EH (cell line): ENCODE results near the gene GRM7.

ENCODE experiments used
- DNase-seq: peaks from one replicate; pipeline ENCODE4 v3.0.0-alpha.2; 2015; ENCODE audit warnings: low read depth

The GRM7 gene

DNA sequence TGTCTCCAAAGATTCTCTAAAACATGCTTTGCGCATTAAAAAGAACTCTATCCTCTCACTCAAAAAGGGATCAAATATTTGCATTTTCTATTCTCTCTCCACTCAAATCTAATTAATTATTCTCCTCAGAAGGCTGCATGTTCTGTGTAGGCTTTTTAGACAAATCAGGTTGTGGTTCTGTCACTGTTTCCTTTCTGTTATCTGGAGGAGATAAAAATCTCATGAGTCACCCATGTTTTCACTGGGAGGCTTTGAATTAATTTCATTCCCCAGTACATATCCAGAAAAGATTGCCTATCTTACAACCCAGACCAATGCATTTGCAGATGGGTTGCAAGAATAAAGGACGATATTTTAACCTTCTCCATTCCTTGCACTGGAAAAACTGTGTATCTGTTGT lies 446.5 kb downstream of the GRM7 start:
- DNase-seq = no peak

DNA sequence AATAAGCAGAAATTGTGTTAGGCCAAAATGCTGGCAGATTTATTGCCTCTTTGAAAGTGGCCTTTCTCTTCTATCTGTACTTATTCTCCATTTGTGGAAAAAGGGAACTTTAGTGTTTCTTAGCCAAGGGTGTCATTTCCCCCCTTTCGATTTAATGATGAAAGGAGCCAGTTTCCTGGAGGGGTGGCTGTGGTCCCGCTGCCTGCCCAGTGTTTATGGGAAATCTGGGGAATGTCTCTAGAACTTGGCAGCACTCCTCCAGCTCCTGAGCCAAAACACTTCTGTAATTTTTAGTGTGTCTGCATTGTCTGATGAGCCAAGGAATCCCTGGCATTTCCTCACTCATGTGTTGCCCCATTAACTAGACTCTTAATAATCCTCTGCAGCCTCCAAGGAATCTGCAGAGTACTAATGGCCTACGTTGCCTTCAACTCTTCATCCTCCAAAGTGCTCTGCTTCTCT lies 448.8 kb downstream of the GRM7 start:
- peak; percentile 2 for DNase-seq

DNA sequence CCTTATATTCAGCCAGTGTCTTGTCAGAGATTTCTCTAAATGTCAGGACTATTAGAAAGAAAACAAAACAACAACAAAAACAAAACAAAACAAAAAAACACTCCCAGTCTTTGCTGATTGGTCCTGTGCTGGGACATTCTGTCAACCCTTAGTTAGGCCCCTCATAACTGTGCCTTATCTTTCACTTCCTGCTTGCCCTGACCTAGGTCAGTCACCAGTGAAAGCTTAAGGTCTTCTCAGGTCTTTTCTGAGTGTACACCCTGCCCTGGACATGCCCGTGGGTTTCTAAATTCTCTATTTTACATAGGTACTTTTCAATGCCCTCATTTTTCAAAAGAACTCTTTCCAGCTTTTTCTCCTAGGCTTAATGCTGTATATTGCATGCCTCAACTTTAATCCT lies 454.1 kb downstream of the GRM7 start:
- DNase-seq = no peak

DNA sequence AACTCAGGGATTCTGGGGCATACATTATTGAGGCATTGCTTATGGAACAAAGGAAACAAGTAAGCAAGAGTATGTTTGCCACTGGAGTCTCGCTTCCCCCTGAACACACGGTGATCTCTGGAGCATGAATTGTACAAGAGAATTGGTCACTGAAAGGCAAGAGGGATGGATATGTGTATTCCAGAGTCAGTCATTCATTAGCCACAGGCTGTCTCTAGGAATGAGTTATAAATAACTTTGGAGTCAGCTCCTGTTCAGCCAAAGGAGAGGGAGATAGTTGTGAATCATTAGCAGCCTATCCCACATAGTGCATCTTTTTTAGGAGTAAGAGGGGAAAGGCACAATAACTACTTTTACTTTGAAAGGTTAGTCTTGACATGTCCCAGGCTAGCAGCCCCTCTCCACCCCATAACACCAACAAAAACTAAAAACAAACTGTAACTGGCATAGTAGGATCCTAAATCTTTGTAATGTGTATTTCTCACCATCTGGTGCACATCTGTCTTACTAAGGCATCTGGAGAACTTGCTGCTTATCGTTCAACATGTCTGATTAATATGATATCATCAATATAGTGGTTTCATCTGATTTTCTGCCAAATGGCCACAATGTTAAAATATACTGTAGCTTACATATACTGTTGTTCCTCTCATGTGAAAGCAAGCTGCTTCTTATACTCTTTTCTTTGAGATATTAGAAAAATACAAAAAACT lies 462.2 kb downstream of the GRM7 start:
- DNase-seq = no peak

DNA sequence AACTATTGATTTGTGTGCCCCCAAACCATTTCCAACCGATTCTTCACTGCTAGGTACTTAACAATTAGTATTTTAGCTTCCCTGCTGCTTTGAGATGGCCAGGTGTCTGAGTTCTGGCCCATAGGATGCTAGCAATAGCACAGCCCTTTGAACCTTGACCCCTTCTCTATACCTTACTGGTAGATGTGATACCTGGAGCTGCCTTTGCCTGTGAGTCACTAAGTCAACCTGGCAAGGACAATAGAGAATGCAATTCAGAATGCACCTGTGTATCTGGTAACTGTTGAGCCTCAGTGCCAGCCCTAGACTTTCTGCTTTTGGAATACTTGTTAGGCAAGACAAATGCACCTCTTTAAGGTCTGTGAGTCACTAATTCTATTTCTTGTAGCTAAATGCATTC lies 467.4 kb downstream of the GRM7 start:
- DNase-seq = no peak

DNA sequence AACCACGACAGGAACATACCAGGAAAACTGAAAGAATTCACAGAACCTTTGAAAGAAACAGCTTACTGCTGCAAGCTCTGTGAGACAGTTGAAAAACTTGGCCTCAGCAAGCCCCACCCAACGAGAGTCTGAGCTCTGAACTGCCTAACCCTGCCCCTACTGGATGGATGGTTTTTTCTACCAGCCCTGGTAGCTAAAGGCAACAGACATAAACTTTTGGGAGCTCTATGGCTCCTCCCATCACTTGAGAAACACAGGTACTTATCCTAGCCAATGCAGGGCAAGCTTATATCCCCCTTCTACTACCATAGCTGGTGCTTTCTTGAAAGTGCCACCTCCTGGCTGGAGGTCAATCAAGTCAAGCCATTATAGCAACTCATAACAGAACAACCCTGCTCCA lies 471.8 kb downstream of the GRM7 start:
- no peak for DNase-seq

DNA sequence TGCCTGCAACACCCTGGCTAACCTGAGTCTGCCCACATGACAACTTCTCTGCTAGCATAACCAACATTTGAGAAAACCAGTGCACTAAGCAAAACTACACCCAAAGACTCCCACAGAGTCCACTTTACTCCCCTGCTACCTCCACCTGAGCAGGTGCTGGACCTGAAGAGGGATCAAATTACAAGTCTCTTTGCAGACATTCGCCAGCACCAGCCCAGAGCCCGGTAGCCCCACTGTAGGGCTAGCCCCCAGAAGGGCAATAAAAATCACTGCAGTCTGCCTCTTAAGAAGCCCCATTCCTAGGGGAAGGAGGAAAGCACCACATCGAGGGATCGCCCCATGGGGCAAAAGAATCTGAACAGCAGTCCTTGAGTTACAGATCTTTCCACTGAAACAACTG lies 472.2 kb downstream of the GRM7 start:
- DNase-seq = no peak

DNA sequence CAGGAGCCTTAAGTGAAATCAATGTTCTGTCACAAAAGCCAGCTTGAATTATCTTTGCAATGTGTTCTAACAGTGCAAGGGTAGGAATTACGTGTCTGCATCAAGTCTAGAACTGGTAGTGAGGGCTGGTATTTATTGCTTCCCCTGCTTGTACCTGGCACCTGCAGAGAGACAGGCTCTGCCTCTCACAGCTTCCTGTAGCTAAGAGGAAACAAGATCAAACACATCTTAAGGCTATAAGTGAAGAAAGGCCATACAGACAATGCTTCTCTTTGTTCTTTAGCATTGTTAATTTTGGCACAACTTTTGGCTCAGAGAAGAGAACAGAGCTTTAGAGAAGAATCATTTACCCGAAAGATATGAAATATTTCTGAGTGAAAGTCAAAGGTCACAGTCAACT lies 479.9 kb downstream of the GRM7 start:
- no peak for DNase-seq

DNA sequence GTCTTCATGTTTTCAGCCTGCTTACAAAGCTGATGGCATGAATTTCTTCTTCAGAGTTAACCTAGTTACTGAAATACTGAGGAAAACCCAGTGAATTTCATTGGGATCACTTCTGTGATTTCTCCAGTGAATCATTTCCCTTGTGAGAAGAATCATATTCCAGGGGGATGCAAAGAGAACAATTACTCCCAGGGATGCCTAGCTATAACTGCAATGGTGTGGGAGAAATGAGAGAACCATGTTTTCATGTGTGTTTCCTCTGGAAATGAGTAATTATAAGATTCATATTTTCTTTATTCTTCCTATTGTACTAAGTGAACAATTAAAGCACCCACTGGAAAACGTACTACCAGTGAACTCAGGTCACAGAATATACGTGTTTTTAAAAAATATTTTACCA lies 485.4 kb downstream of the GRM7 start:
- no peak for DNase-seq

DNA sequence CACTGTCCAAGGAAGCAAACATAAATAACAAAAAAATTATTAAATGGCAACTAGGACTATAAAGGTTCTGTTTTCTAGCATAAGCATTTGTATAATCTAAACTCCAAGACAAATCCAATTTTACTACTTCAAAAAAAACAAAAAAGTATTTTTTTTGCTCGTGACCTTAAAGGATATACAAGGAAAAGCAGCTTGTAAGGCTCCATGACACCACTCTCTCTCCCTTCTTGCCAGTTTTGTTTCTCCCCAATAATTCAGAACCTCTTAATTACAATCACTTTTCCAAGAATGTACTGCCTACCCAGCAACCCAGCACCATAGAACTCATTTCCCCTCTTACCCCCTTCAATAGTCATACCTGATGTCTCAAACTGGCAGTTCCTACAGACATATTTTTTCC lies 496.2 kb downstream of the GRM7 start:
- DNase-seq = no peak

DNA sequence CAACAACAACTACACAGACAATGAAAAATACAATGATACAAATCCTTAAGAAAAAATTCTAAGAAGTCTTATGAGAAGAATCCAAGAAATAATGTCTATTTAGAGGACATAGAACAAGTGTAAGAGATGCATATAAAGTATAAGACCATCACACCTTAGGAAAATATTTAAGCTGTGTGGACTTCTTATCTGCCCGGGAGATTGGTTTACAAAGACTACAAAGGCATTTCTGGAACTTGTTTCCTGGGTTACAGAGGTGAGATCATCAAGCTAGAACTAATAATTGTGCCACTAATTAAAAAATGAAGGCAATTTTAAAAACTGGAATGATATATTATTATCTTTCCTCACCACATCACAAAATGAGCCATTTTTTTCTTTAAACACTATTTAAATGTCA lies 507.1 kb downstream of the GRM7 start:
- DNase-seq = no peak

DNA sequence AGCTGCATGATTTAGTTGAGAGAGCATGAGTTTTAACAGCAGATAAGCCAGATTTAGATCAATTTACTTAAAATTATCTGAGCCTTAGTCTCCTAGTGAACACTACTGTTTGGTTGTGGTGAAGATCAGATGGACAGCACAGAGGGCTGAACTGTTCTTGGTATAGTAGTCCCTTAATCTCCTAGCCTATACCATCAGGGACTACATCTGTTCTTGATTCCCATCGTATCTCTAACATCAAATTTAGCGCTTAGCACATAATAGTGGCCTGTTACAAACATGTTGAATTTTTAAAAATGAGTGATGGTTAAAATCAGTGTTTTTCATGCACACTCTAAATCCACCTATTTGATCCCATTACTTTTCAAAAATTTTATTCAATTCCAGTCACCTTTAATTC lies 507.7 kb downstream of the GRM7 start:
- no peak for DNase-seq

DNA sequence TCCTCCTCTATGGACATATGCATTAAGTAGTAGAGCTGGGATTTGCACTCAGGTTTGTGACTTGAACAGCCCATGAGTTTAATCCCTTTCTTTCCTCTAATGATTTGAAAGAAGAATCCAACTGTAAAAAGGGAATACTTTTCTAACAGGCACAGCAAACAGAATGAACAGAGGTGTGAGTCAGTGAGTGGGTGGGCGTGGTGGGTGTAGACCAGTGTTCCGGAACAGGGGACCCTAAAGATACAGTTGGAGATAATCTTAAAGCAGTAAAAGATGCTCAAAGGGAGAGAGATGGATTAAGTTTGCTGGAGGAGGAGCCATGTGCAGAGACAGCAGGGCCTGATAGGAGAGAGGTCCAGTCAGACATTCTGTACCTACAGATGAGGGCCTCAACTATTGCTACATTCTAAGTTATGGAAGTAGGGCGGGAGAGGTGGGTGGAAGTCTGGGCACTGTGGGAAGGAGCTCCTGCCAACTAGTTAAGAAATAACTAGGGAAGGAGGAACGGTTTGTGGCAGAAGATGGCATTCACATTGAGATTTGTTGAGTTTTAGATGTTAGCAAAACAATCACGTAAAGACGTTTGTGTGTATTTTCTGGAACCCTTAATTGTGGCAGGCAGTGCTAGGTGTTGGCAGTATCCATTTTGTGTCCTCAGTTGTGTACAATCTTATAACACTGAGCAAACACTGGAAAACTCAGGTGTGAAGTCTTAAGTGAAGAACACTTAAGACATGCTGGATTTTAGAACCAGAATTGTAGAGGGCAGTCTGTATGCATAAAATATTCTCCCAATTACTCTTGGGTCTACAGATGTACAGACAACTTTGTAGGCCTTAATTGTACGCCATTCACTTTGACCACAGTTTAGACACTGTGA lies 511.0 kb downstream of the GRM7 start:
- no peak for DNase-seq

DNA sequence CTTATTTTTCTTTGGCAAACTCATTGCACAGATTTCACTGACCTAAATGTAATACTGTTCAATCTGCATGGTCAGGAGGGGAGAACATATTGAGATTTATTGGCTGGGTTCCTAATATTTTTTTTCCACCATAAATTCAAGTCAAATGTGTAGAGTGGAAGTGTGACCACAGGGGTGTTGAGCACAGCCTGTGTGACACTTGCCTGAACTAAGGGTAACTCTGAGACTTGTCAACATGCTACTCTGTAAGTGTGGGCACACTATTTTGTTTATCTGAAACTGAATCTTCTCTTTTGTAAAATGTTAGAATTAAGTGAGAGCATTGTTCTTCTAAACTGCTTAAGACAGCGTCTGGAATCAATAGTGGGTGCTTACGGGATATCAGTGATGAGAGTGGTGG lies 516.2 kb downstream of the GRM7 start:
- no peak for DNase-seq

DNA sequence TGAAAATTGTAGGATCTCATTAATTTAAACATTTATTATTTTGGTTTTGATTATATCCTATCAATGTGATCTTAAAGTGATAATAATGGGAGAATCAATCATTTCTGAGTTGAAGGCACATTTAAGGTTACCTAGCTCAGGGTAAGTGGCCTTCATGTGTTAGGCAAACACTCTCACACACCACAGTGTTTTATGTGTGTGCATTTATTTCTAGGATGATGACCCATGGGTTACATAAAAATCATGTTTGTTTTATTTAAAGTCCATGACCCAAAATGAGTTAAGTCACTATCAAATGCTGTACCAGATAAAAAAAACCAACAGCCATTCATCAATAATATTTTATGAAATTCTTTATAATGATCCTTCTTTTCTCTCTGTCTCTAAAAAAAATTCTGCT lies 520.8 kb downstream of the GRM7 start:
- DNase-seq = no peak

DNA sequence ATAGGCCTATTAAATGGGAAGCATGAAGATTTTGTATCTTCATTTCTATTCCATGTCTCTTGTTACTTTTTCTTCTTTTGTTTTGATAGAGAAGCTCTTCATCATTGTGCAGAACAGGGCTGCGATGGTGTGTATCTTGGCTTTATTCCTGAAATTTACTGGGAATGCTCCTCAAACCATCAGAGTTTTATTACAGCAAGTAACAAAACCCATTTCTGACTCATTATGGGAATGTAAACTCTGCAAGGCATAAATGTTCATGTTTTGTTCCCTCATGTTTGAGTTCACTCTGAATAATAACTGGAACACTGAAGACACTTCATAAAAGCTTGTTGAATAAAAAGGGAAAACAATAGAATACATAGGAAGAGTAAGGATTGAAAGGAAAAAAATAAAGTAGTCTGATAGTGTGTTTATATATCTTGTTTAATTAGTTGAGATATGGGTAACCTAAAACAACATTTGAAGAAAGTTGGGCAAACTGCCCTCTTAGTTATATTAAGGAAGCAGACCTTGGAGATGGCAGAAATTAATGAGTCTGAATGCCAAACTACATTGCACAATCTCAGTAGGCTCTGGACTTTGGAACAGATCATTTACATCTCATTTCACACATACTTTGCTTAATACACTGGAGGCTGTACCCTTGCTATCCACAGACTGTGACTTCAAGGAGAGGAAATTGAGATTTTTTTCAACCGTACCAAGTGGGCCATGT lies 521.5 kb downstream of the GRM7 start:
- no peak for DNase-seq

DNA sequence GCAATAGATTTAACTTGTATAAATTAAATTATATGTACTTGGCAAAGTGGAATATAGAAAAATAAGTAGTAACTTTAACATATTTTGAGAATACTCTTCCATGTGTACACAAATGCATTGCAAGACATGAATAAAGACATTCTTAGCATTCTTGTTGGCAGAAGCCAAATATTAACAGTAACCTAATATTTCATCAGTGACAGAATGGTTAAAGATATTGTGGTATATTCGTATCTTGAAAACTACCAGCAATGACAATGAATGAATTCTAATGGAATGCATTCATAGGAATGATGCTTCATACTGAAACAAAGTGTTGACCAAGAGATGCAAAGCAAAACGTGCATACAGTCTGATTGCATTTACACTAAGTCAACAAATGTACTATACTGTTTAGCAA lies 524.7 kb downstream of the GRM7 start:
- no peak for DNase-seq

DNA sequence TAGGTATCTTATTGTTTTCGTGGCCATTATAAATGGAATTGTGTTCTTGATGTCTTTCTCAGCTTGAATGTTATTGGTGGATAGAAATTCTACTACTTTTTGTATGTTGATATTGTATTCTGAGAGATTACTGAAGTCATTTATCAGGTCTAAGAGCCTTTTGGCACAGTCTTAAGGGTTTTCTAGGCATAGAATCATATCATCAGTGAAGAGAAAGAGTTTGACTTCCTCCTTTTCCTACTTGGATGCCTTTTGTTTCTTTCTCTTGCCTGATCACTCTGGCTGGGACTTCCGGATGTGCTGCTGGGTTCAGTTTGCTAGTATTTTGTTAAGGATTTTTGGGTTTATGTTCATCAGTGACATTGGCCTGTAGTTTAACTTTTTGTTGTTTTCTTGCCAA lies 527.1 kb downstream of the GRM7 start:
- no peak for DNase-seq

DNA sequence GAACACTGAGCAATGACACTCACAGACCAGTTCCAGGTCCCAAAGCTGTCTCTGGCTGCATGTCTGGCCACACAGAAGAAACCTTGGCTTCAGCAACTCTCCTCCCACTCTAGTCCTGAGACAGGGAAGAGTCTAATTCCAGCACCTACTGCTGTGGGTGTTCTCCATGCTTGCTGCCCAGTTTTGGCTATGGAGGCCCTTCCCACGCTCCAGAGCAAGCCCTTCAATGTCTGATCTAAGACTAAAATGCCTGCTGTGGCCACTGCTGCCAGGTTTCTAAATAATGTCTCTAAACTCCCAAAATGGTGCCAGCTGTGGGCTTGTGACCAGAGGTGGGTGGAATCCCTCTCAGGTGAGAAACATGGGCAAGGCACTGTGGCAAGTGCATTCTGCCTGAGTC lies 531.3 kb downstream of the GRM7 start:
- DNase-seq = no peak

DNA sequence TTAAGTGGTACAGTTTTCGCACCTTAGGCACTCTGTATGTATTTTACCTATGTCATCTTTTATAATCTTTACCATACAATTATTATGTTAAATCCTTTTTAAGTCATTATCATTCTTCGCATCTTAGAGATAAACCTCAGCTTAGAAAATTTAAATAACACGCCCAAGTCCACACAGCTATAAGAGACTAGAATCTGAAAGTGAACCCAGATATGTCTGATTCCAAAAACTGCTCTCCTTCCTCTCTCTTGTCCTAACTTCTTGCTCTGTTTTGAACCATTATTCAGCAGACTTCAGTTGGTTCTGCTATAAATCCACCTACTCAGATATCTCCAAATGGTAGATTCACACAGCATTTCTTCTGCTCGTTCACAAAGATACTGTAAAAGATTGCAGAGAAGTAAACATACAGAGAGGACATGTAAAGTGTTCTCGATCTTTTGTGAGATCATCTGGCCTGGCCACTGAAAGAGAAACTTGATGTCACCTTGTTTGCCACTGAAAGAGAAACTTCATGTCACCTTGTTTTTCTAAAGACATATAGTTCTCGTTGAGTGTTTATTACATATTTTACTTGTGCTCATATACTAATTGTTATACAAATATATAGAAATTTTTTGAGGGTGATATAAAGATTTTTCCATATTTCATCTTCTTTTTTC lies 533.2 kb downstream of the GRM7 start:
- no peak for DNase-seq

DNA sequence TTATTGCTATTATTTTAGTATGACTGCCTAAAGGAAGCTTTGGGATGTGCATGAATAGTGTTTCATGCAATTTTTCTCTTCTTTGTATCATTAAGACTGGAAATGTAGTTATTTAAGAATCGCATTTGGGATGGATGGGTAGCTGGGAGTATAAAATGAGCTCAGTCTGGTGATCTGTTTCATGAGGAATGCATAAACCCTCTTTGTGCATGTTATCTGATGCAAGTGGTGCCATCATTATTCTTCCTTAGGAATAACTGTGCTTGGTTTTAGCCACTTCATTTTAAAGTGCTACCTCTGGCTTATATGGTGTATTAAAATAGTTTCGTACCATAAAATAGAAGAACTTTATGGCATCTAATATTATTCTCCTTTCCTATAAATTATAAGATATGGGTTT lies 535.6 kb downstream of the GRM7 start:
- no peak for DNase-seq

DNA sequence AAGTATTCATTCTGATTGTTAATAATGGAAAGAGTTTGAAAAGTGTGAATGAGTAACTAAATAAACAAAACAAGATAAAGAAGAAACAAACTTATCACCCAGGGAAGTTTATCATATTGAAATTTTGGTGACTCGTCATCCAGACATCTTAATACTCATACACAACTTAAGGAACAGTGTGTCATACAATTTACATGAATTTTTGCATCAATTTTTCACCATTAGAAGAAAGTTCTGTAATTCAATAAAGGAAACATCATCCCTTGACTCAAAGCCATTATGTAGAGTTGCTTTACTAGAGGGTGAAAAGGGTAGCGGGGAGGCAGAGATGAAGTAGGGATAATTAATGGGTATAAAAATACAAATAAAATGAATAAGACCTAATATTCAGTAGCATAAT lies 536.2 kb downstream of the GRM7 start:
- no peak for DNase-seq
